Calu3 (cell line): ENCODE data around the gene HOXD10. TPM values are rescaled to one million over a fixed set of nuclear protein-coding genes. Genes with fewer than 3 reads are reported as not detected.
A peak's percentile ranks its signal among the peaks of the same experiment; 100 is the strongest.

Source experiments
- BruUV-seq: library from RNA; stranded (reverse); fragments of 400-500 nt; replicated peaks from 2 replicates; lab custom pipeline; 2021; lab: Mats Ljungman, UMichigan
- CTCF ChIA-PET: fragments of 300-600 bp; sonication (Branson Sonifier 250); formaldehyde crosslinking; loops from one replicate; lab custom pipeline; 2022; ENCODE audit warnings: antibody characterized with exemption; lab: Charles Lee
- DNase-seq: peaks from one replicate; pipeline ENCODE4 v3.0.0; 2022
- H3K27ac Mint-ChIP-seq: one replicate; pipeline ENCODE4 v1.8.0; 2022; ENCODE audit warnings: mixed read lengths; ENCODE audit not compliant: unreplicated experiment
- H3K27me3 Mint-ChIP-seq: one replicate; pipeline ENCODE4 v1.8.0; 2022; ENCODE audit warnings: mixed read lengths; ENCODE audit not compliant: unreplicated experiment
- H3K36me3 Mint-ChIP-seq: one replicate; pipeline ENCODE4 v1.8.0; 2022; ENCODE audit warnings: mild to moderate bottlenecking, moderate library complexity, mixed read lengths; ENCODE audit not compliant: insufficient read depth, unreplicated experiment
- H3K4me1 Mint-ChIP-seq: one replicate; pipeline ENCODE4 v1.8.0; 2022; ENCODE audit warnings: mild to moderate bottlenecking, low read depth, mixed read lengths; ENCODE audit not compliant: unreplicated experiment
- H3K4me3 Mint-ChIP-seq: one replicate; pipeline ENCODE4 v1.8.0; 2022; ENCODE audit warnings: mild to moderate bottlenecking, low read depth, moderate library complexity, mixed read lengths; ENCODE audit not compliant: unreplicated experiment
- H3K9me3 Mint-ChIP-seq: one replicate; pipeline ENCODE4 v1.8.0; 2022; ENCODE audit warnings: low read depth, mixed read lengths; ENCODE audit not compliant: unreplicated experiment
- intact Hi-C: fragments of 100-400 bp; cut with micrococcal nuclease; formaldehyde crosslinking; loops from one replicate; pipeline ENCODE4 v1.10.0; 2022; ENCODE audit not compliant: unreplicated experiment
- total RNA-seq: library from RNA; stranded (reverse); gene quantifications from 2 replicates; pipeline ENCODE4 v1.2.3, GENCODE V29; 2022
- TF ChIP-seq, protein P1 (sequence below): fragments of 200-600 bp; IDR thresholded peaks from one replicate; pipeline ENCODE4 v1.8.0; 2022; ENCODE audit warnings: antibody characterized with exemption; ENCODE audit not compliant: unreplicated experiment

HOXD10 gene
- total RNA-seq, 1 experiment from 2014 or later, result not detected

- peaks cover 47% of the 10 kb centered on the region for H3K27me3 Mint-ChIP-seq
- peaks cover 9% of the 10 kb centered on the region for H3K4me1 Mint-ChIP-seq
- TF ChIP-seq, protein P1, sequence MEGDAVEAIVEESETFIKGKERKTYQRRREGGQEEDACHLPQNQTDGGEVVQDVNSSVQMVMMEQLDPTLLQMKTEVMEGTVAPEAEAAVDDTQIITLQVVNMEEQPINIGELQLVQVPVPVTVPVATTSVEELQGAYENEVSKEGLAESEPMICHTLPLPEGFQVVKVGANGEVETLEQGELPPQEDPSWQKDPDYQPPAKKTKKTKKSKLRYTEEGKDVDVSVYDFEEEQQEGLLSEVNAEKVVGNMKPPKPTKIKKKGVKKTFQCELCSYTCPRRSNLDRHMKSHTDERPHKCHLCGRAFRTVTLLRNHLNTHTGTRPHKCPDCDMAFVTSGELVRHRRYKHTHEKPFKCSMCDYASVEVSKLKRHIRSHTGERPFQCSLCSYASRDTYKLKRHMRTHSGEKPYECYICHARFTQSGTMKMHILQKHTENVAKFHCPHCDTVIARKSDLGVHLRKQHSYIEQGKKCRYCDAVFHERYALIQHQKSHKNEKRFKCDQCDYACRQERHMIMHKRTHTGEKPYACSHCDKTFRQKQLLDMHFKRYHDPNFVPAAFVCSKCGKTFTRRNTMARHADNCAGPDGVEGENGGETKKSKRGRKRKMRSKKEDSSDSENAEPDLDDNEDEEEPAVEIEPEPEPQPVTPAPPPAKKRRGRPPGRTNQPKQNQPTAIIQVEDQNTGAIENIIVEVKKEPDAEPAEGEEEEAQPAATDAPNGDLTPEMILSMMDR, result no peak
- DNase-seq, result peak; percentile 15
- no peaks in the 10 kb centered on the region for H3K9me3 Mint-ChIP-seq
- intact Hi-C loops, result no loop called here
- peak within 1 kb of the TSS; percentile 18 for H3K4me3 Mint-ChIP-seq
- H3K36me3 Mint-ChIP-seq, result no peaks in the 10 kb centered on the region
- peak within 1 kb of the TSS; percentile 0 for H3K27ac Mint-ChIP-seq
- CTCF ChIA-PET, result no interaction called here
- no TSS peak for BruUV-seq
Observed at GRCh38 chr2:176106581-176107539, 9.7 kb upstream of the HOXD10 start, which contains the start of gene HOXD11. TSS of gene HOXD11 (plus strand) at chr2:176107280. CDS start at chr2:176107356, 76 bp downstream.

DNA sequence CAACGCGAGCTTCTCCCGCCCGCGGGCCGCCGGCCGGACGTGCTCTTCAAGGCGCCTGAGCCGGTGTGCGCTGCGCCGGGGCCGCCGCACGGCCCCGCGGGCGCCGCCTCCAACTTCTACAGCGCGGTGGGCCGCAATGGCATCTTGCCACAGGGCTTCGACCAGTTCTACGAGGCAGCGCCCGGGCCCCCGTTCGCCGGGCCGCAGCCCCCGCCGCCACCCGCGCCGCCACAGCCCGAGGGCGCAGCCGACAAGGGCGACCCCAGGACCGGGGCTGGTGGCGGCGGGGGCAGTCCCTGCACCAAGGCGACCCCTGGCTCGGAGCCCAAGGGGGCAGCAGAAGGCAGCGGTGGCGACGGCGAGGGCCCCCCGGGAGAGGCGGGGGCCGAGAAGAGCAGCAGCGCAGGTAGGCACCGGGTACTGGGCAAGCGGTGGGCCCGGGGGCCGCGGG is 8.8 kb upstream of the HOXD10 start:
- no TSS peak for BruUV-seq
- TF ChIP-seq, protein P1, result no peak
- peaks cover 9% of the 10 kb centered on the region for H3K4me1 Mint-ChIP-seq
- H3K36me3 Mint-ChIP-seq, result no peaks in the 10 kb centered on the region
- no peak overlapping the region for H3K4me3 Mint-ChIP-seq
- intact Hi-C loops, result no loop called here
- H3K9me3 Mint-ChIP-seq, result no peaks in the 10 kb centered on the region
- H3K27ac Mint-ChIP-seq, result no peak overlapping the region
- CTCF ChIA-PET, result no interaction called here
- no peak for DNase-seq
- H3K27me3 Mint-ChIP-seq, result peaks cover 56% of the 10 kb centered on the region

GRCh38 chr2:176109192-176109901 is 7.2 kb upstream of the HOXD10 start:
- H3K27me3 Mint-ChIP-seq, result peaks cover 72% of the 10 kb centered on the region
- H3K4me3 Mint-ChIP-seq, result no peak overlapping the region
- DNase-seq, result no peak
- TF ChIP-seq, protein P1, result no peak
- BruUV-seq, result no TSS peak
- H3K27ac Mint-ChIP-seq, result no peak overlapping the region
- H3K9me3 Mint-ChIP-seq, result no peaks in the 10 kb centered on the region
- intact Hi-C loops, result no loop called here
- no peaks in the 10 kb centered on the region for H3K36me3 Mint-ChIP-seq
- peaks cover 9% of the 10 kb centered on the region for H3K4me1 Mint-ChIP-seq
- CTCF ChIA-PET, result no interaction called here

GRCh38 chr2:176109946-176110345 is 6.6 kb upstream of the HOXD10 start:
- DNase-seq, result no peak
- H3K9me3 Mint-ChIP-seq, result no peaks in the 10 kb centered on the region
- CTCF ChIA-PET, result no interaction called here
- intact Hi-C loops, result no loop called here
- no peak overlapping the region for H3K4me3 Mint-ChIP-seq
- peaks cover 9% of the 10 kb centered on the region for H3K4me1 Mint-ChIP-seq
- BruUV-seq, result no TSS peak
- peaks cover 72% of the 10 kb centered on the region for H3K27me3 Mint-ChIP-seq
- TF ChIP-seq, protein P1, result no peak
- no peaks in the 10 kb centered on the region for H3K36me3 Mint-ChIP-seq
- H3K27ac Mint-ChIP-seq, result no peak overlapping the region
